Measurements from ENCODE around the gene PEX14. TPM values are rescaled to one million over a fixed set of nuclear protein-coding genes. Genes with fewer than 3 reads are reported as not detected.

PEX14 gene
- total RNA-seq, 4 donors from 2014 or later = 10.1 to 22.7 (median 15.1) TPM

DNA sequence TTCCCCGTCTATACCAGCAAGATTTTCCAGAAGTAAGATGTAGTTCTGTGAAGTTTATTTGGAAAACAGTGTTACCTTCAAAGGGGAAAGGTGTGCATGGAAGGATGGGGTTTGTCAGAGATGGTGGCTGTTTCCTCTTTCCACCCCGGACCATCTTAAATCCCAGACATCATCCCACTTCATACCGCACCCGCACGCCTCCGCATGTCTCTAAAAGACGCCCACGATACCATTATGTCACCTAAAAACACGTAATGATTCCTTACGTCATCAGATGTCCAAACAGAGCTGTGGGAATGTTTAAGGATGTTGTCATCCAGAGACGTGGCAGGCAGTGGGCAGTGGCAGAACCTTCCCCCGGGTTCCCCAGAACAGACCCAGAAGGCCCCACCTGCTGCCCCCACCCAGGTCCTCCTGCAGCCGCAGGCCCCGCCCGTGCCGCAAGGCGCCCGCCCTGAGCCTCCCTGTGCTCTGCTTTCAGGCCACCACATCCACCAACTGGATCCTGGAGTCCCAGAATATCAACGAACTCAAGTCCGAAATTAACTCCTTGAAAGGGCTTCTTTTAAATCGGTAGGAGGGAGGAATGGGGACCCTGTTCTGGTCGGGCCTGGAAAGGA, 152.2 kb downstream of the PEX14 start:
- H3K36me3 ChIP-seq = peaks cover 0 to 72% of the 10 kb centered on the region in 2 donors
- TF ChIP-seq EP300 (IDR thresholded peaks at IDR 0.05) (no peak), POLR2A (IDR thresholded peaks at IDR 0.05) (no peak), POLR2AphosphoS5 (IDR thresholded peaks at IDR 0.05) (no peak)
- TF ChIP-seq, protein P1, sequence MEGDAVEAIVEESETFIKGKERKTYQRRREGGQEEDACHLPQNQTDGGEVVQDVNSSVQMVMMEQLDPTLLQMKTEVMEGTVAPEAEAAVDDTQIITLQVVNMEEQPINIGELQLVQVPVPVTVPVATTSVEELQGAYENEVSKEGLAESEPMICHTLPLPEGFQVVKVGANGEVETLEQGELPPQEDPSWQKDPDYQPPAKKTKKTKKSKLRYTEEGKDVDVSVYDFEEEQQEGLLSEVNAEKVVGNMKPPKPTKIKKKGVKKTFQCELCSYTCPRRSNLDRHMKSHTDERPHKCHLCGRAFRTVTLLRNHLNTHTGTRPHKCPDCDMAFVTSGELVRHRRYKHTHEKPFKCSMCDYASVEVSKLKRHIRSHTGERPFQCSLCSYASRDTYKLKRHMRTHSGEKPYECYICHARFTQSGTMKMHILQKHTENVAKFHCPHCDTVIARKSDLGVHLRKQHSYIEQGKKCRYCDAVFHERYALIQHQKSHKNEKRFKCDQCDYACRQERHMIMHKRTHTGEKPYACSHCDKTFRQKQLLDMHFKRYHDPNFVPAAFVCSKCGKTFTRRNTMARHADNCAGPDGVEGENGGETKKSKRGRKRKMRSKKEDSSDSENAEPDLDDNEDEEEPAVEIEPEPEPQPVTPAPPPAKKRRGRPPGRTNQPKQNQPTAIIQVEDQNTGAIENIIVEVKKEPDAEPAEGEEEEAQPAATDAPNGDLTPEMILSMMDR (IDR thresholded peaks at IDR 0.05) = no peak
- H3K9me3 ChIP-seq = no peaks in the 10 kb centered on the region
- H3K27ac ChIP-seq = peak overlapping the region in 1 of 4 donors; percentile 82
- 87 to 96% methylated on average over 9 to 21 of the region's 22 CpGs for WGBS, 2 donors (ENCODE audit: low coverage in 1 of 2)
- ATAC-seq = no peak
- no peak overlapping the region for H3K4me3 ChIP-seq
- no peaks in the 10 kb centered on the region for H3K27me3 ChIP-seq
- H3K4me1 ChIP-seq = peaks cover 0 to 39% (median 0%) of the 10 kb centered on the region in 3 donors

DNA sequence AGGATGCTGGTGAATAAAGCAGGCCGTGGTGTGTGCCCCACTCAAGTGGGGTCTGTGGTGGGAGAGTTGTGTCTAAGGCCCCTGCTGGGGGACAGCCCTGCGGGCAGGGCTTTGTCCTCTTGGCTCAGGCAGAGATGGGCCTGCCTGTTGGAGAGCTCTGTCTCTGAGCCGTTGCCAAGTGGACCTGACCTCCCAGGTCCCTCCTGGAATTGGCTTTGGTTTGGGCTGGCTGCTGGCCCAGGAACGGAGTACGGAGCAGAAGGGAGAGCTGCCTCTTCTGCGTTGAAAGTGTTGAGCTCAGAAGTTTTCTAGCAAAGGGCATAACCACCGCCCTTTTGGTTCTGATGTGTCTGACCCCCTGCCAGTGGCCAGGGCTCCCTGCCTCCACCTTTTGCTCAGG, 153.9 kb downstream of the PEX14 start:
- no peaks in the 10 kb centered on the region for H3K9me3 ChIP-seq
- ATAC-seq = peak; percentile 80
- H3K27me3 ChIP-seq = no peaks in the 10 kb centered on the region
- peak overlapping the region in 3 of 4 donors; percentile 76 to 83 (median 82) for H3K27ac ChIP-seq
- no CpG with 5 or more reads among the region's 7 CpGs for WGBS, 2 donors (ENCODE audit: low coverage in 1 of 2)
- no peak overlapping the region for H3K4me3 ChIP-seq
- peaks cover 0 to 56% (median 6%) of the 10 kb centered on the region in 3 donors for H3K4me1 ChIP-seq
- TF ChIP-seq POLR2A (IDR thresholded peaks at IDR 0.05) (no peak), POLR2AphosphoS5 (IDR thresholded peaks at IDR 0.05) (peak; percentile 53), EP300 (IDR thresholded peaks at IDR 0.05) (no peak)
- TF ChIP-seq, protein P1 (IDR thresholded peaks at IDR 0.05) = no peak
- H3K36me3 ChIP-seq = peaks cover 0 to 59% of the 10 kb centered on the region in 2 donors

GRCh38 chr1:10629091-10629815, 154.5 kb downstream of the PEX14 start:
- peaks cover 0 to 53% of the 10 kb centered on the region in 2 donors for H3K36me3 ChIP-seq
- peaks cover 0 to 60% (median 6%) of the 10 kb centered on the region in 3 donors for H3K4me1 ChIP-seq
- no peak for TF ChIP-seq POLR2A (IDR thresholded peaks at IDR 0.05)
- TF ChIP-seq, protein P1 (IDR thresholded peaks at IDR 0.05) = no peak
- H3K9me3 ChIP-seq = no peaks in the 10 kb centered on the region
- 80 to 93% methylated on average over 2 of the region's 25 CpGs for WGBS, 2 donors (ENCODE audit: low coverage in 1 of 2)
- H3K27me3 ChIP-seq = no peaks in the 10 kb centered on the region
- H3K27ac ChIP-seq = peak overlapping the region; percentile 0 to 83 (median 79)
- no peak overlapping the region for H3K4me3 ChIP-seq
- ATAC-seq = peak; percentile 15

GRCh38 chr1:10629816-10630571, 155.2 kb downstream of the PEX14 start:
- Histone ChIP-seq H3K27ac (peak overlapping the region in 3 of 4 donors; percentile 46 to 83 (median 82)), H3K9me3 (no peaks in the 10 kb centered on the region), H3K36me3 (peaks cover 0 to 46% of the 10 kb centered on the region in 2 donors), H3K4me3 (no peak overlapping the region), H3K4me1 (peaks cover 0 to 68% (median 8%) of the 10 kb centered on the region in 3 donors), H3K27me3 (no peaks in the 10 kb centered on the region)
- WGBS, 2 donors (ENCODE audit: low coverage in 1 of 2) = 73 to 95% methylated on average over 3 to 13 of the region's 36 CpGs
- TF ChIP-seq, protein P1 (IDR thresholded peaks at IDR 0.05) = no peak
- TF ChIP-seq EP300 (IDR thresholded peaks at IDR 0.05) (no peak), POLR2A (IDR thresholded peaks at IDR 0.05) (no peak), POLR2AphosphoS5 (IDR thresholded peaks at IDR 0.05) (no peak)
- no peak for ATAC-seq

All from gastroesophageal sphincter (tissue), 4 donors.